ENCODE results near the gene TRPM5.

Gene TRPM5

GRCh38 chr11:2402890-2403645 is 41.2 kb downstream of the TRPM5 start:
- no peak for DNase-seq

GRCh38 chr11:2402106-2402505 is 42.2 kb downstream of the TRPM5 start:
- no peak for DNase-seq

GRCh38 chr11:2401436-2401984 is 42.8 kb downstream of the TRPM5 start:
- DNase-seq: no peak

GRCh38 chr11:2400762-2401435 is 43.4 kb downstream of the TRPM5 start:
- DNase-seq: no peak

GRCh38 chr11:2400069-2400761 is 44.1 kb downstream of the TRPM5 start, which contains the start of gene TSSC4:
Gene TSSC4 (plus strand): TSS chr11:2400750. CDS start chr11:2402634, 1,884 bp downstream.
- peak; percentile 99 for DNase-seq

- no peak for DNase-seq
These were observed 44.7 kb downstream of the TRPM5 start for GRCh38 chr11:2399488-2400068.

GRCh38 chr11:2398664-2399355 is 45.5 kb downstream of the TRPM5 start:
- no peak for DNase-seq

- DNase-seq: no peak
These were observed 47.3 kb downstream of the TRPM5 start for GRCh38 chr11:2397005-2397404.

GRCh38 chr11:2396471-2396870 is 47.8 kb downstream of the TRPM5 start:
- no peak for DNase-seq

GRCh38 chr11:2395856-2396255 is 48.5 kb downstream of the TRPM5 start:
- DNase-seq: no peak

GRCh38 chr11:2395211-2395730 is 49.0 kb downstream of the TRPM5 start:
- DNase-seq: no peak

- DNase-seq: no peak
These were observed 49.6 kb downstream of the TRPM5 start for GRCh38 chr11:2394818-2395105.

All from activated CD8-positive, alpha-beta memory T cell treated with anti-CD3 and anti-CD28 coated beads, Interleukin-2, amount 50 U/mL, for 4 hours (primary cell).